Measurements from ENCODE around the gene HIGD2A.
A peak's percentile ranks its signal among the peaks of the same experiment; 100 is the strongest.

HIGD2A gene

DNA sequence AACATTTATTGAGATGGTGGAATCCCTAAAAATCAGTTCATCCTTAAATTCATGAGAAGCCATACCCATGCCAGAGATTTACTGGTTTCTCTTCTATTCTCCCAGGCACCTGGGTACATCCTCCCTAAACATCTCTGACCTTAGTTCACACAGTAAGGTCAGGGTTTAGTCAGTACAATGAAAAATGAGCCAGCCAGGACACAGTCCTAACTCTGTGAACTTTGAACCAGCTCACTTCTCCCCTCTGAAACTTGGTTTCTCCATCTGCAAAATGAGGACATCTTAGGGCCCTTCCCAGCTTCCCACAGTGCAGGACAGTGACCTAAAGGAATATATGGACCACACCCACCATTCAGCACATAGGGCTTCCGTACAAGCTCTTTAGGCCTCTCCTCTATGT, 2.1 kb upstream of the HIGD2A start:
- Histone ChIP-seq H3K27ac (ENCODE audit: low read depth, low read length) (no peak overlapping the region), H3K27me3 (ENCODE audit: control insufficient read depth, insufficient read depth, low read length) (no peaks in the 10 kb centered on the region), H3K4me3 (ENCODE audit: low read depth, low read length) (no peak overlapping the region; the same call in 1 of the 2 replicates), H3K9me3 (ENCODE audit: control insufficient read depth, insufficient read depth, low read depth, low read length) (no peaks in the 10 kb centered on the region), H3K36me3 (ENCODE audit: control insufficient read depth, insufficient read depth, low read length) (peaks cover 59% of the 10 kb centered on the region), H3K9ac (ENCODE audit: low read length) (no peak overlapping the region), H3K4me1 (ENCODE audit: control insufficient read depth, insufficient read depth, low read length) (peaks cover 5% of the 10 kb centered on the region; the same call in 1 of the 2 replicates)

DNA sequence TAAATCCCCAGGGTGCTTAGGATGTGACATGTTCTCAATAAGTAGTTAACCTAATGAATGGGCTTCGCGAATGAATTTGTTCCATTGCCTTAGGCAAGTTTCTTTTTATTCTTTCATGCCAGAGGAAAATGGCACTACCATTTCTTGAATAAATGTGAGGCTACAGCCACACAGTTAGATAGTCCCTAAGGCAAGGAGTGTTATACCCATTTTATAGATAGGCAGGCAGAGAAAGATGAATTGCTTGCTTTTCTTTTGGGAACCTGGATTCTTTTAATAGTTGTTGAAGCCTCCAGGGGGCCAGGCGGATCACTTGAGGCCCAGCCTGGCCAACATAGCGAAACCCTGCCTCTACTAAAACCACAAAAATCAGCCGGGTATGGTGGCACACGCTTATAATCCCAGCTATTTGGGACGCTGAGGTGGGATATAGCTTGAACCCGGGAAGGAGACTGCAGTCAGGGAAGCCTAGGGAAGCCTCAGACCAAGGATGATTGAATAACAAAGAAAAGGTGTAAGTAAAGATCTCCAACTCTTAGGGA, 1.1 kb upstream of the HIGD2A start:
- Histone ChIP-seq H3K4me3 (ENCODE audit: low read depth, low read length) (peak overlapping the region; percentile 87), H3K9me3 (ENCODE audit: control insufficient read depth, insufficient read depth, low read depth, low read length) (no peaks in the 10 kb centered on the region), H3K27me3 (ENCODE audit: control insufficient read depth, insufficient read depth, low read length) (no peaks in the 10 kb centered on the region), H3K4me1 (ENCODE audit: control insufficient read depth, insufficient read depth, low read length) (peaks cover 5% of the 10 kb centered on the region; the same call in 1 of the 2 replicates), H3K9ac (ENCODE audit: low read length) (peak overlapping the region; percentile 97), H3K36me3 (ENCODE audit: control insufficient read depth, insufficient read depth, low read length) (peaks cover 50% of the 10 kb centered on the region), H3K27ac (ENCODE audit: low read depth, low read length) (no peak overlapping the region)

DNA sequence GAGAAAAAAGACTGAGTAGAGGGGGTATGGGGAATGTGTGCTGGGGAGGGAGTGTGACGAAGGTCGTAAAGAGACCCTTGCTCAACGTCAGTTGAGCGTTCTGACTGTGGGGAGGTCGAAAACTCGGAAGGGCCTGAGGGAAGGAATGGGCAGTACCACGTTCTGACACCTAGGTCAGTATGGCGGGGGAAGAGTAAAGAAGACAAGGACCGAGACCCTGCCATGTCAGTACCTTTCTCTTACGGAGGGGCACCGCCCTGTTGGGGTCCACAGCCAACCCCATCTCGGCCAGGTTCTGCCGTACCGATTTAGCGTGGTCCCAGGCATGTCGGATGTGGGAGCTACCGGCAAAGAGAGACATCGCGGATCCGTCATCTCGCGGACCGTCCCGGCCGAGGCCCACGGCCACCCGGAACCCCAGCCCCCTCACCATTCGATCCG, 528 bp upstream of the HIGD2A start:
- Histone ChIP-seq H3K9me3 (ENCODE audit: control insufficient read depth, insufficient read depth, low read depth, low read length) (no peaks in the 10 kb centered on the region), H3K36me3 (ENCODE audit: control insufficient read depth, insufficient read depth, low read length) (peaks cover 44% of the 10 kb centered on the region), H3K9ac (ENCODE audit: low read length) (peak overlapping the region; percentile 97), H3K4me1 (ENCODE audit: control insufficient read depth, insufficient read depth, low read length) (peaks cover 5% of the 10 kb centered on the region; the same call in 1 of the 2 replicates), H3K27ac (ENCODE audit: low read depth, low read length) (peak overlapping the region; percentile 97; the same call in 1 of the 2 replicates), H3K4me3 (ENCODE audit: low read depth, low read length) (peak overlapping the region; percentile 87), H3K27me3 (ENCODE audit: control insufficient read depth, insufficient read depth, low read length) (no peaks in the 10 kb centered on the region)

DNA sequence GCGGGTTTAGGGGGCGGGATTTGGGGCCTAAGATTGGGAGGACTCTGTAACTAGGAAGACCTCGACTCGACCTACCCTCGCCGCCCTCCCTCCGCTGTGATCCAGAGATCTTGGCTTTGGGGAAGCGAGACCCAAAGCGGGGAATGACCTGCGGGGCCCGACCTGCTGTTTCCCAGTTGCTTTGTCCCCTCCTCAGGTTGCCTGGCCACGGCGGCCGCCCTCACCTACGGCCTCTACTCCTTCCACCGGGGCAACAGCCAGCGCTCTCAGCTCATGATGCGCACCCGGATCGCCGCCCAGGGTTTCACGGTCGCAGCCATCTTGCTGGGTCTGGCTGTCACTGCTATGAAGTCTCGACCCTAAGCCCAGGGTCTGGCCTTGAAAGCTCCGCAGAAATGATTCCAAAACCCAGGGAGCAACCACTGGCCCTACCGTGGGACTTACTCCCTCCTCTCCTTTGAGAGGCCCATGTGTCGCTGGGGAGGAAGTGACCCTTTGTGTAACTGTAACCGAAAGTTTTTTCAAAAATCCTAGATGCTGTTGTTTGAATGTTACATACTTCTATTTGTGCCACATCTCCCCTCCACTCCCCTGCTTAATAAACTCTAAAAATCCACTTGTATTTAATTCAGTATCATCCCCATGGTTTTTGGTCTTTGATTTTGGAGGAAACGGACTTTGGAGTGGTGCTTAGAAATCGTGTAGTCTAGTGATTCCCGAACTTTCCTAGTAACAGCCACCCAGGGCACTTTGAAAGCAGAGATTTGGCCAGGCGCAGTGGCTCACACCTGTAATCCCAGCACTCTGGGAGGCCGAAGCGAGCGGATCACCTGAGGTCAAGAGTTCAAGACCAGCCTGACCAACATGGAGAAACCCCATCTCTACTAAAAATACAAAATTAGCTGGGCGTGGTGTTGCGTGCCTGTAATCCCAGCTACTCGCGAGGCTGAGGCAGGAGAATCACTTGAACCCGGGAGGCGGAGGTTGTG, 878 bp downstream of the HIGD2A start:
- no peaks in the 10 kb centered on the region for H3K27me3 ChIP-seq (ENCODE audit: control insufficient read depth, insufficient read depth, low read length)
- peak overlapping the region; percentile 97 for H3K9ac ChIP-seq (ENCODE audit: low read length)
- H3K4me1 ChIP-seq (ENCODE audit: control insufficient read depth, insufficient read depth, low read length) = peaks cover 5% of the 10 kb centered on the region; the same call in 1 of the 2 replicates
- H3K27ac ChIP-seq (ENCODE audit: low read depth, low read length) = peak overlapping the region; percentile 62
- no peaks in the 10 kb centered on the region for H3K9me3 ChIP-seq (ENCODE audit: control insufficient read depth, insufficient read depth, low read depth, low read length)
- H3K4me3 ChIP-seq (ENCODE audit: low read depth, low read length) = peak overlapping the region; percentile 87
- H3K36me3 ChIP-seq (ENCODE audit: control insufficient read depth, insufficient read depth, low read length) = peaks cover 33% of the 10 kb centered on the region

- Histone ChIP-seq H3K27ac (ENCODE audit: low read depth, low read length) (no peak overlapping the region), H3K4me3 (ENCODE audit: low read depth, low read length) (no peak overlapping the region), H3K27me3 (ENCODE audit: control insufficient read depth, insufficient read depth, low read length) (no peaks in the 10 kb centered on the region), H3K4me1 (ENCODE audit: control insufficient read depth, insufficient read depth, low read length) (peaks cover 5% of the 10 kb centered on the region; the same call in 1 of the 2 replicates), H3K36me3 (ENCODE audit: control insufficient read depth, insufficient read depth, low read length) (peaks cover 12% of the 10 kb centered on the region), H3K9ac (ENCODE audit: low read length) (no peak overlapping the region), H3K9me3 (ENCODE audit: control insufficient read depth, insufficient read depth, low read depth, low read length) (no peaks in the 10 kb centered on the region)
These were observed 2.9 kb downstream of the HIGD2A start for GRCh38 chr5:176391479-176391878.

- H3K9ac ChIP-seq (ENCODE audit: low read length) = no peak overlapping the region
- no peak overlapping the region for H3K27ac ChIP-seq (ENCODE audit: low read depth, low read length)
- H3K27me3 ChIP-seq (ENCODE audit: control insufficient read depth, insufficient read depth, low read length) = no peaks in the 10 kb centered on the region
- H3K4me3 ChIP-seq (ENCODE audit: low read depth, low read length) = no peak overlapping the region
- no peaks in the 10 kb centered on the region for H3K9me3 ChIP-seq (ENCODE audit: control insufficient read depth, insufficient read depth, low read depth, low read length)
- H3K36me3 ChIP-seq (ENCODE audit: control insufficient read depth, insufficient read depth, low read length) = peaks cover 9% of the 10 kb centered on the region
- peaks cover 4% of the 10 kb centered on the region; the same call in 1 of the 2 replicates for H3K4me1 ChIP-seq (ENCODE audit: control insufficient read depth, insufficient read depth, low read length)
These were observed 3.4 kb downstream of the HIGD2A start for GRCh38 chr5:176391999-176392398.

- Histone ChIP-seq H3K4me3 (ENCODE audit: low read depth, low read length) (no peak overlapping the region), H3K27ac (ENCODE audit: low read depth, low read length) (no peak overlapping the region), H3K27me3 (ENCODE audit: control insufficient read depth, insufficient read depth, low read length) (no peaks in the 10 kb centered on the region), H3K9ac (ENCODE audit: low read length) (no peak overlapping the region), H3K9me3 (ENCODE audit: control insufficient read depth, insufficient read depth, low read depth, low read length) (no peaks in the 10 kb centered on the region), H3K4me1 (ENCODE audit: control insufficient read depth, insufficient read depth, low read length) (no peaks in the 10 kb centered on the region), H3K36me3 (ENCODE audit: control insufficient read depth, insufficient read depth, low read length) (peaks cover 6% of the 10 kb centered on the region)
These were observed 4.0 kb downstream of the HIGD2A start for GRCh38 chr5:176392526-176392925.

GRCh38 chr5:176394096-176394495, 5.5 kb downstream of the HIGD2A start:
- H3K36me3 ChIP-seq (ENCODE audit: control insufficient read depth, insufficient read depth, low read length) = peaks cover 6% of the 10 kb centered on the region
- H3K4me1 ChIP-seq (ENCODE audit: control insufficient read depth, insufficient read depth, low read length) = no peaks in the 10 kb centered on the region
- no peak overlapping the region for H3K4me3 ChIP-seq (ENCODE audit: low read depth, low read length)
- no peaks in the 10 kb centered on the region for H3K27me3 ChIP-seq (ENCODE audit: control insufficient read depth, insufficient read depth, low read length)
- H3K27ac ChIP-seq (ENCODE audit: low read depth, low read length) = no peak overlapping the region
- no peak overlapping the region for H3K9ac ChIP-seq (ENCODE audit: low read length)
- no peaks in the 10 kb centered on the region for H3K9me3 ChIP-seq (ENCODE audit: control insufficient read depth, insufficient read depth, low read depth, low read length)

DNA sequence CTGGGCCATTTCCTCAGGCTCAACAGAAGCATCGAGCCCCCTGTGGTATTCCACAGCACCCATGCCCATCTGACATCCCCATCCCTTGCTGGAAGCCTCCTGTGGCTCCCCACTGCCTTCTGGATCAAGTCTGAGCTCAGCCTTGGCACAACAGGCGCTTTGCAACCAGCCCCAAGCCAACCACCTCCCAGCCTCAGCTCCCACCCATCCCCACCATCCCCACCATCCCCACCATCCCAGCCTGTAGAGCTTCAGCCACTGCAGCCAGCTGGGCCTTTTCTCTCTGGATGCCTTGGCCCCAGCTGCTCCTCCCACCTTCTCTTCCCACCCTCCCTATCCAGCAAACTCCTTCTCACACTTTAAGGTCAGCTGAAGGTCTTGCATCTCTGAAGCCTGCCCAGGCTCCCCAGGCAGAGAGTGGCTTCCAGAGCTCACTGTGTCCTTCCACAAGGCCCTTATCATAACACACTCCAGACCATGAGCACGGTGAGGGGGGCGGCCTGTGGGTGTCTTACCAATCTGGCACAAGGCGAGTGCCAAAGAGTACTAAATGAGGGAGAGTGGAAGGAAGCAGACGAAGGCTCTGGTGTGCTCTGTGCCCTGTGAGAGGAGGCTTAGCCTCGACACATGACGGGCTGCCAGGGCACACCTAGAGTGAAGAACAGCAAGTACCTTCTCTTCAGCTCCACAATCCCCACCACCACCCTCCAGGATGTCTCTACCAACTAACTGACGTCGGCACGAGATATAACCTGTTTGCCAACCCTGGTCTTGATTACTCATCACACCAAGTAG, 6.5 kb downstream of the HIGD2A start:
- Histone ChIP-seq H3K9ac (ENCODE audit: low read length) (no peak overlapping the region), H3K27me3 (ENCODE audit: control insufficient read depth, insufficient read depth, low read length) (no peaks in the 10 kb centered on the region), H3K4me1 (ENCODE audit: control insufficient read depth, insufficient read depth, low read length) (no peaks in the 10 kb centered on the region), H3K27ac (ENCODE audit: low read depth, low read length) (no peak overlapping the region), H3K4me3 (ENCODE audit: low read depth, low read length) (no peak overlapping the region), H3K9me3 (ENCODE audit: control insufficient read depth, insufficient read depth, low read depth, low read length) (no peaks in the 10 kb centered on the region), H3K36me3 (ENCODE audit: control insufficient read depth, insufficient read depth, low read length) (peaks cover 6% of the 10 kb centered on the region)

GRCh38 chr5:176396330-176396729, 7.8 kb downstream of the HIGD2A start:
- no peaks in the 10 kb centered on the region for H3K27me3 ChIP-seq (ENCODE audit: control insufficient read depth, insufficient read depth, low read length)
- no peak overlapping the region for H3K4me3 ChIP-seq (ENCODE audit: low read depth, low read length)
- H3K4me1 ChIP-seq (ENCODE audit: control insufficient read depth, insufficient read depth, low read length) = no peaks in the 10 kb centered on the region
- peaks cover 3% of the 10 kb centered on the region; the same call in 1 of the 2 replicates for H3K36me3 ChIP-seq (ENCODE audit: control insufficient read depth, insufficient read depth, low read length)
- H3K27ac ChIP-seq (ENCODE audit: low read depth, low read length) = no peak overlapping the region
- no peaks in the 10 kb centered on the region for H3K9me3 ChIP-seq (ENCODE audit: control insufficient read depth, insufficient read depth, low read depth, low read length)
- H3K9ac ChIP-seq (ENCODE audit: low read length) = no peak overlapping the region
